Mesenchymal stem cell (in vitro differentiated cells and primary cell): ENCODE measurements around the gene STX3.
"Not testable (repeated sequence)": the region's sequence is repeated elsewhere in the genome, so short reads cannot be mapped to it uniquely, and the experiment has no call there.

Experiments used
- DNase-seq: peaks from one replicate; pipeline ENCODE4 v3.0.0-alpha.2; 2013
- H2AFZ ChIP-seq: one replicate; pipeline ENCODE4 v1.6.1; 2013; ENCODE audit warnings: low read depth, mild to moderate bottlenecking, control low read depth, inconsistent platforms, low read length, moderate library complexity
- H2AK5ac ChIP-seq: 2 replicates; pipeline ENCODE4 v1.6.1; 2013; ENCODE audit warnings: low read length, moderate library complexity, mild to moderate bottlenecking, inconsistent platforms; ENCODE audit not compliant: severe bottlenecking
- H2BK120ac ChIP-seq: one replicate; pipeline ENCODE4 v1.6.1; 2013; ENCODE audit warnings: low read depth, mild to moderate bottlenecking, inconsistent platforms, low read length, moderate library complexity
- H2BK12ac ChIP-seq, 2 experiments: one replicate each; pipeline ENCODE4 v1.6.1; 2013; ENCODE audit warnings: inconsistent platforms in 2 of 2, low read length in 2 of 2, mild to moderate bottlenecking in 2 of 2, moderate library complexity in 2 of 2, control low read depth in 1 of 2
- H2BK15ac ChIP-seq: one replicate; pipeline ENCODE4 v1.6.1; 2013; ENCODE audit warnings: mild to moderate bottlenecking, low read depth, inconsistent platforms; ENCODE audit not compliant: poor library complexity, severe bottlenecking
- H2BK5ac ChIP-seq: 2 replicates; pipeline ENCODE4 v1.6.1; 2013; ENCODE audit warnings: low read depth, mild to moderate bottlenecking, low read length, control low read depth, inconsistent platforms; ENCODE audit not compliant: poor library complexity, severe bottlenecking
- H3K14ac ChIP-seq, 2 experiments: one replicate each; pipeline ENCODE4 v1.6.1; 2013; ENCODE audit warnings: inconsistent platforms in 2 of 2, low read length in 2 of 2, control low read depth in 1 of 2, mild to moderate bottlenecking in 1 of 2, moderate library complexity in 1 of 2
- H3K18ac ChIP-seq, 2 experiments: one replicate each; pipeline ENCODE4 v1.6.1; 2013; ENCODE audit warnings: inconsistent platforms in 2 of 2, low read length in 2 of 2, control low read depth in 1 of 2, low read depth in 1 of 2, mild to moderate bottlenecking in 1 of 2
- H3K23ac ChIP-seq, 2 experiments: one replicate each; pipeline ENCODE4 v1.6.1; 2013; ENCODE audit warnings: inconsistent platforms in 2 of 2, low read length in 2 of 2, mild to moderate bottlenecking in 2 of 2, moderate library complexity in 2 of 2, control low read depth in 1 of 2
- H3K27ac ChIP-seq: 2 replicates; pipeline ENCODE4 v1.5.1; 2013; ENCODE audit warnings: mild to moderate bottlenecking, moderate library complexity, low read length, control low read depth, inconsistent platforms; ENCODE audit not compliant: poor library complexity, severe bottlenecking
- H3K27me3 ChIP-seq, 2 experiments: 2 replicates each; pipeline versions ENCODE4 v1.6.1 to v1.7.0; 2013; ENCODE audit warnings: low read length in 2 of 2, mild to moderate bottlenecking in 2 of 2, moderate library complexity in 2 of 2, control low read depth in 1 of 2, inconsistent platforms in 1 of 2; ENCODE audit not compliant: control insufficient read depth in 1 of 2, insufficient read depth in 1 of 2
- H3K36me3 ChIP-seq, 2 experiments: 2 replicates each; pipeline versions ENCODE4 v1.6.1 to v1.7.0; 2013; ENCODE audit warnings: low read length in 2 of 2, control low read depth in 1 of 2, inconsistent platforms in 1 of 2, low read depth in 1 of 2, mild to moderate bottlenecking in 1 of 2; ENCODE audit not compliant: insufficient read depth in 2 of 2, control insufficient read depth in 1 of 2
- H3K4ac ChIP-seq, 2 experiments: one replicate each; pipeline ENCODE4 v1.6.1; 2013; ENCODE audit warnings: inconsistent platforms in 2 of 2, low read length in 2 of 2, mild to moderate bottlenecking in 2 of 2, moderate library complexity in 2 of 2, control low read depth in 1 of 2, low read depth in 1 of 2
- H3K4me1 ChIP-seq: 2 replicates; pipeline ENCODE4 v1.6.1; 2013; ENCODE audit warnings: low read depth, low read length, control low read depth; ENCODE audit not compliant: control insufficient read depth, insufficient read depth
- H3K4me2 ChIP-seq: 2 replicates; pipeline ENCODE4 v1.6.1; 2013; ENCODE audit warnings: low read length, mild to moderate bottlenecking, inconsistent platforms; ENCODE audit not compliant: poor library complexity, severe bottlenecking
- H3K4me3 ChIP-seq, 2 experiments: 2 replicates each; pipeline versions ENCODE4 v1.5.1 to v1.7.0; 2013; ENCODE audit warnings: low read length in 2 of 2, mild to moderate bottlenecking in 2 of 2, control low read depth in 1 of 2, low read depth in 1 of 2; ENCODE audit not compliant: insufficient read depth in 1 of 2
- H3K79me1 ChIP-seq: replicated peaks from 2 replicates; pipeline ENCODE4 v1.6.1; 2013; ENCODE audit warnings: mild to moderate bottlenecking, control low read depth, low read length, inconsistent platforms; ENCODE audit not compliant: poor library complexity, severe bottlenecking
- H3K9ac ChIP-seq: 2 replicates; pipeline ENCODE4 v1.7.0; 2013; ENCODE audit warnings: mild to moderate bottlenecking, low read length, moderate library complexity
- H3K9me3 ChIP-seq: 2 replicates; pipeline ENCODE4 v1.7.0; 2013; ENCODE audit warnings: mild to moderate bottlenecking, low read length; ENCODE audit not compliant: control insufficient read depth
- H4K8ac ChIP-seq: one replicate; pipeline ENCODE4 v1.6.1; 2013; ENCODE audit warnings: inconsistent platforms, mild to moderate bottlenecking, low read length, moderate library complexity
- H4K91ac ChIP-seq: one replicate; pipeline ENCODE4 v1.6.1; 2013; ENCODE audit warnings: mild to moderate bottlenecking, low read length, inconsistent platforms
- WGBS: methylation state at CpG from one replicate; pipeline ENCODE4 v1.1.7; 2013; ENCODE audit warnings: mixed read lengths; 5-methylcytosine and 5-hydroxymethylcytosine counted together

STX3 gene

DNA sequence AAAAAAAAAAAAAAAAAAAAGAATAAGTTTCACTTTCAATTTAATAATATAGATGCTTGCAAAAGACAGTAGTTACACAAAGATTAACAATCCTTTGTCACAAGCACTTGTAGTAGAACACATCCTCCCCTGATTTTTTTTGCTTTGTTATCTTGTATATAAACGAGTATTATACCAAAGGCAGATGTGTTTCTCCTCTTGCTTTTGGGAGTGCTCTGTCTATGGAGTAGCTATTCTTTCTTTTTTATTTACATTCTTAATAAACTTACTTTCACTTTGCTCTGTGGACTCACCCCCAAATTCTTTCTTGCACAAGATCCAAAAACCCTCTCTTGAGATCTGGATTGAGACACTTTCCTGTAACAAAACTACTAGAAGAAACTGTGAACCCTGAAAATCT, 58.8 kb downstream of the STX3 start:
- no peaks in the 10 kb centered on the region for H3K9me3 ChIP-seq

GRCh38 chr11:59815754-59816153, 60.6 kb downstream of the STX3 start:
- no peak overlapping the region for H2AFZ ChIP-seq
- no peaks in the 10 kb centered on the region for H3K4me1 ChIP-seq
- H3K18ac ChIP-seq, result no peak overlapping the region
- H3K9me3 ChIP-seq, result no peaks in the 10 kb centered on the region
- no peak overlapping the region for H4K8ac ChIP-seq
- 50% methylated on average over 1 of the region's 1 CpG for WGBS
- no peak overlapping the region for H3K4me2 ChIP-seq
- H3K4me3 ChIP-seq, result no peak overlapping the region
- no peak overlapping the region for H3K14ac ChIP-seq
- H3K36me3 ChIP-seq, result no peaks in the 10 kb centered on the region
- H2BK120ac ChIP-seq, result no peak overlapping the region
- H3K79me1 ChIP-seq, result no peaks in the 10 kb centered on the region
- H3K23ac ChIP-seq, result no peak overlapping the region
- no peak overlapping the region for H3K9ac ChIP-seq
- H2BK5ac ChIP-seq, result no peak overlapping the region
- no peak overlapping the region for H2BK15ac ChIP-seq
- H2BK12ac ChIP-seq, result no peak overlapping the region
- no peak overlapping the region for H3K27ac ChIP-seq
- no peaks in the 10 kb centered on the region for H3K27me3 ChIP-seq
- H2AK5ac ChIP-seq, result no peak overlapping the region
- no peak overlapping the region for H4K91ac ChIP-seq
- DNase-seq, result no peak
- H3K4ac ChIP-seq, result no peak overlapping the region

More for the DNA sequence above, 58.8 kb downstream of the STX3 start:
- H2BK15ac ChIP-seq, result no peak overlapping the region
- H3K23ac ChIP-seq, result no peak overlapping the region
- H3K79me1 ChIP-seq, result peaks cover 4% of the 10 kb centered on the region
- no peak overlapping the region for H3K4ac ChIP-seq
- WGBS, result no CpG with 5 or more reads among the region's 1 CpG
- no peak overlapping the region for H4K8ac ChIP-seq
- no peak overlapping the region for H3K18ac ChIP-seq
- no peak overlapping the region for H3K27ac ChIP-seq
- no peak overlapping the region for H4K91ac ChIP-seq
- H2BK120ac ChIP-seq, result no peak overlapping the region
- H2AFZ ChIP-seq, result no peak overlapping the region
- no peak overlapping the region for H2BK12ac ChIP-seq
- H3K9ac ChIP-seq, result peak overlapping the region; percentile 47
- H3K4me3 ChIP-seq, result peak overlapping the region in 1 of 2 experiments; percentile 37
- peaks cover 0 to under 1% of the 10 kb centered on the region in 2 experiments for H3K36me3 ChIP-seq
- DNase-seq, result peak; percentile 14
- no peak overlapping the region for H3K4me2 ChIP-seq
- H3K27me3 ChIP-seq, result no peaks in the 10 kb centered on the region
- H2BK5ac ChIP-seq, result no peak overlapping the region
- no peak overlapping the region for H2AK5ac ChIP-seq
- no peak overlapping the region for H3K14ac ChIP-seq
- H3K4me1 ChIP-seq, result no peaks in the 10 kb centered on the region

DNA sequence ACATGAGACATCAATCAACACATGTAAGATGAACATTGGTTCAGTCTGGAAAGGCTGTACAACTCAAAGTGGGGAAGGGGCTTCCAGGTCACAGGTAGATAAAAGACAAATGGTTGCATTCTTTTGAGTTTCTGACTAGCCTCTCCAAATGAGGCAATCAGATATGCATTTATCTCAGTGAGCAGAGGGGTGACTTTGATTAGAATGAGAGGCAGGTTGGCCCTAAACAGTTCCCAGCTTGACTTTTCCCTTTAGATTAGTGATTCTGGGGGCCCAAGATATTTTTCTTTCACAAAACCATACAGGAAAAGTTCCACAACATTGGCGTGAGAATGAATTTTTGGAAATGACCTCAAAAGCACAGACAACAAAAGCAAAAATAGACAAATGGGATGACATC, 61.3 kb downstream of the STX3 start:
- not testable (repeated sequence) for H2BK5ac ChIP-seq, H3K4me2 ChIP-seq, H2AK5ac ChIP-seq

DNA sequence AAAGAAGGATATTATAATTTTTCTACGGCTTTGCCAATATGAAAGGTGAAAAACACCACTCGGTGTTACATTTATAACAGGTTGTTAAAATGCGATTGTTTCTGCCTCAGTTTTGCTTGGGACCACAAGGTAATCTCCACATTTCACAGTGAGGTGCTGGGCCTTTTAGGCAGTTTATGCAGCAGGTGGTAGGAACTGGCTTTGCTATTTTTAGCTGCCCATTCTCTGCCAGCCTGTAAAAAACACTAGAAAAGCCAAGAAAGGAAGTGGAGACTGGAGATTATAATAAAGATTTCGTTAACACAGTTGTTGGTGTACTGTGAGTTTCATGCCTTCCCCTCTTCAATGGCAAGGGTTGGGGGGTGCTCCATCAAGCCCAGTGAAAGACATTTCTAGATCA, 63.4 kb downstream of the STX3 start:
- Histone ChIP-seq H3K9me3 (no peaks in the 10 kb centered on the region), H2BK120ac (no peak overlapping the region), H3K4me1 (no peaks in the 10 kb centered on the region), H2AFZ (no peak overlapping the region), H2BK12ac (no peak overlapping the region), H3K27me3 (no peaks in the 10 kb centered on the region), H3K4ac (no peak overlapping the region), H3K79me1 (no peaks in the 10 kb centered on the region), H3K4me2 (no peak overlapping the region), H3K18ac (no peak overlapping the region), H4K8ac (no peak overlapping the region), H3K9ac (no peak overlapping the region), H3K27ac (no peak overlapping the region), H2AK5ac (no peak overlapping the region), H3K4me3 (no peak overlapping the region), H4K91ac (no peak overlapping the region), H3K23ac (no peak overlapping the region), H3K36me3 (no peaks in the 10 kb centered on the region), H2BK15ac (no peak overlapping the region), H3K14ac (no peak overlapping the region), H2BK5ac (no peak overlapping the region)
- WGBS, result 82% methylated on average over 4 of the region's 4 CpGs
- DNase-seq, result no peak

More for the DNA sequence above, 61.3 kb downstream of the STX3 start:
- H3K4me1 ChIP-seq, H3K23ac ChIP-seq, H2BK15ac ChIP-seq, H2AFZ ChIP-seq, H3K9ac ChIP-seq, H3K4me3 ChIP-seq, H3K79me1 ChIP-seq, H2BK120ac ChIP-seq, H3K36me3 ChIP-seq, H3K4ac ChIP-seq, H3K9me3 ChIP-seq, H4K8ac ChIP-seq, H3K27me3 ChIP-seq, H4K91ac ChIP-seq, H3K18ac ChIP-seq, DNase-seq, H2BK12ac ChIP-seq, H3K14ac ChIP-seq, H3K27ac ChIP-seq: not testable (repeated sequence)
- no CpG with 5 or more reads among the region's 1 CpG for WGBS
